ENCODE data around the gene SETD3.
"Not testable (repeated sequence)": the region's sequence is repeated elsewhere in the genome, so short reads cannot be mapped to it uniquely, and the experiment has no call there.

The SETD3 gene

DNA sequence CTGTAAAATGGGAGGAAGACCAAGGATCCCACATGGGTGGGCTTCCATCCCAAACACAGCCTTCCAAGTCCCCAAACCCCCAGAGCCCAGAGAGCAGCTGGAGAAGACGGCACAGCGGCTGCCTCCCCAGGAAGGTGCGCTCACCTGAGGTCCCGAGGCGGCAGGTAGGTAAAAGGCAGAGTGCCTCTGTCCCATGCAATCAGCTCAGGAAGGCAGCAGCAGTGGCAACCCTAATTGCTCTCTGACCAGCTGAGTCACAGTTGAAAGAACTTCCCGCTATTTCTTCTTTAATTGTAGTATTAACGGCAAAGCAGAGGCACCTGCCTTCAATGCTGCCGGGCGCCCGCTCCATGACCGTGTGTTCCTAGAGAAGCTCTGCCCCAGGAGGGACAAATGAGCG lies 117.6 kb downstream of the SETD3 start:
- DNase-seq (ENCODE audit: low read depth in 2 of 2, low spot score in 1 of 2), result no peak

DNA sequence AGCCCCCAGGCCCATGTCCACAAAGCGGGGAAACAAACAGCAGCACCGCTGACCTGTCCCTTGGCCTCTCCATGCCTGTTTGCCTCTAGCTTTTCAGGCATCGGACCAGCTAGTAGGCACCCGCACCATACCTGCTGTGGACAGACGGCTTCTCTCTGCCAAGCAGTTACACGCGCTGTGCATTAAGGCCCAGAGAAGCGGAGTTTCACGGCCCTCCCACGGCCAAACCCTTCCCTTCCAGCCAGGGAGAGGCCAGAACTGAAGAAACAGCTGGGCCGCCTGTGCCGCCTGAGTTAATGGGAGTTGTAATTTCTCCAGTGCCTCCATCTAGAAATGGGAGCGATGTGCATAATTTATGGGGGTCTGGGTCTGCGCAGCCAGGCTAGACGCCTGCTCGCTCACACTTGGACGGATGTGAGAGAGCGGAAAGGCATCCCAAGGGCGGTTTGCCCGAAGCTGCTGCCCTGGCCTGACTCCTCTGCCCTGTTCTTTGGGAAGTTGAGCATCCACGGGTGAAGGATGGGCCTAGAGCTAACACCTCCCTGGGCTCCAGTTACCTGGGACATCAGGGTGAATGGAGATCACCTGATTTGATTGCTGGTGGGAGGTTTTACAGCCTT lies 119.0 kb downstream of the SETD3 start:
- DNase-seq (ENCODE audit: low read depth in 2 of 2, low spot score in 1 of 2), result no peak

DNA sequence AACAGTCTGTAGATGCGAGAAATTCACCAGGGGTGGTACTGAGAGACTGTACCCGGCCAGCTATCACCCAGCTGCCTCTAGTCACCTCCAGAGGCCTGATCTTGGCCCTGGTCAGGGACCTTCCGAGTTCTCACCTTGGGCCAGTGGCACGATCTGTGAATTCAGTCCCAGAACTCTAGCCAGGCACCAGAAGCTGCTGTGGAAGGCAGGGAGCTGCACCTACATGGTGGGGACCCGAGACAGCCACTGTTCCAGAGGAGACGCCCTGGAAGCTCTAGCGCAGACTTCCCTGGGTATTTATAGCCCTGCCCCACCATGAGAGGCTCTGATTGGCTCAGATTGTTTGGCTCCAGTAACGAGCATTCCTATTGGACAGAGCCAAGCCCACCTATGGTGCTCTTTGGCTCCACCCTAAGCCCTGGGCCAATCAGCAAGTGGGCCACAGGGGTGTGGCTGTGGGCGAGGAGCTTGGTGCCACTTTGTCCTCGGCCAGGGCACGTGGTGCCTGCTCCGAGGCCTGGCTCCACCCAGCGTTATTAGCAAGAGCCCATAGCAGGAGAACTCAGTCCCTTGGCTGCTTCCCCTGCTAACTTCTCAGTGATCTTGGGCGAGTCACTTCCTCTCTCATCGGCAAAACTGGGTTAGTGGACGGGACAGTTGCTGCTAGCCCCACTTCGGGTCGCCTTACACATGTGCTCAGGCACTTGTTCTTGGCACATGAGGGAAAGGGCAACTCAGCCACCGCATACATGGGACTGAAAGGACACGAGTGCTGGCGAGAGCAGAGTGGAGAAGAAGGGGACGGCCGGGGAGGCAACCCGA lies 119.7 kb downstream of the SETD3 start:
- no peak for DNase-seq (ENCODE audit: low read depth in 2 of 2, low spot score in 1 of 2)

DNA sequence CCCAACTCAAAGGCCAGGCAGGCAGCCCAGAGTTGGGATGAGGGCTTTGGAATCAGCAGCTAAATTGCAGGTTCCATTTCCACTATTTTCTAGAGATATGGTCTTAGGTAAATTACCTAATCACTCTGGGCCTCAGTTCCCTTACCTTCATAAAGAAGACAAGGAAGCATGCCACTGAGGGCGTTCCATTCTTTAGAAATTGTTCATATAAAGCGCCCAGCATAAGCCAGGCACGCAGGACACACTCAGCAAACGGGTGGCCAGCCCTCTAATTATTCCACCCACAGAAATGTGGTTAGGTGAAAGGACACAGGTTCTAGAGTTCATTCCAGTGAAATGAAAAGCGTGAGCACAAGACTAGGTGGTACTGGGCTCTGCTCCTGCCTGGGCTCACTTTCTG lies 120.8 kb downstream of the SETD3 start:
- no peak for DNase-seq (ENCODE audit: low read depth in 2 of 2, low spot score in 1 of 2)

DNA sequence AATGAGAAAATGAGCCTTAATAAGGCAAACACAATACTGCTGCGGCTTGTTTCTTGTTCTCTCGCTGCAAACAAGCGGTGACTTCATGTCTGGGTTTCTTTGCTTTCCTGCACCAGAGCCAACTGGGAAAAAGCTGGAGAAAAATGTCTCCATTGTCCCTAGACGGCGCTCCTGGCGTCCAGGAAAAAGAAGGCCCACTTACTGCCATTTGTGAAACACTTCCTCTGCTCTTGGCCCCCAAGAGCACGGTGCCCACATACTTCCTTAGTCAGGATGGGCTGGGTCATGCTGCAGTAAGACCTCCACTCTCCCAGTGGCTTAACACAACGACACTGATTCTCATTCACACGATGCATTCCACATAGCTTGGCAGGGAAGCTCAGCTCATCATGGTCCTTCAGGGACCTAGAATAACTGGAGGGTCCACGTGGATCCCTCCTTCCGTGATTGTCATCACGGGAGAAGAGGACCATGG lies 122.7 kb downstream of the SETD3 start:
- no peak for DNase-seq (ENCODE audit: low read depth in 2 of 2, low spot score in 1 of 2)

DNA sequence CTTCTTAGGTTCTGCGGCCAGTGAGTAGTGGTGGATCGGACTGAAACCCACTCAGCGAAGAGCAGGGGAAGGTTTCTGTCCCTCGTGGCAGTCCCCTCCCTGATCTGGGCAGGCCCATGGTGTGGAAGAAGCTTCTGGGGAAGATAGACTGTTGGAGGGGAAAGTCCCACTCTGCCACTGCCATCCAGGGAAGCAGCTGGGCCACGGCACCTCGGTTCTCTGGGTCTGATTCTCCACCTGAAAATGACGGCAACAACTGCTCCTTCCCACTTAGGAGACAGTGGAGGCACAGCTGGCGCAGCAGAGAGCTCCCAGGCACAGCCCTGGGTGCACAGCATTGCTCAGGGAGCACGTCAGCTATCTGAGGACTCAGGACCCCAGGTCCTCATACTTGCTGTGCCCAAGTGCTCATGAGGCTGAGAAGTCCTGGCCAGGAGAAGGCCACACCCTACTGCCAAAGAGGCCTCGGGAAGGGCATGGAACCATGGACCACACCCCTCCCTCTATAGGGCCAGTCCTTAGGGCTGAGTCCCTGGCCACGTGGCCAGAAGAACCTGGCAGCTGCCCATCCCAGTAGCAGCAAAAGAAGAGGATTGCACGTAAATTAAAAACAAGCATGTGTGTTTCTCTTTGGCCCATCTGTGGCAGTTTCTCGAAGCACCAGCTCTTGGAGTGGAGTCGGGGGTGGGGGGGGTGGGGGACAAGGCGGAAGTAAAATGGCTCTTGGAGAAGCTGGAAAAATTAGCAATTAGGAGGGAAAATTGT lies 123.3 kb downstream of the SETD3 start:
- DNase-seq (ENCODE audit: low read depth in 2 of 2, low spot score in 1 of 2), result no peak

DNA sequence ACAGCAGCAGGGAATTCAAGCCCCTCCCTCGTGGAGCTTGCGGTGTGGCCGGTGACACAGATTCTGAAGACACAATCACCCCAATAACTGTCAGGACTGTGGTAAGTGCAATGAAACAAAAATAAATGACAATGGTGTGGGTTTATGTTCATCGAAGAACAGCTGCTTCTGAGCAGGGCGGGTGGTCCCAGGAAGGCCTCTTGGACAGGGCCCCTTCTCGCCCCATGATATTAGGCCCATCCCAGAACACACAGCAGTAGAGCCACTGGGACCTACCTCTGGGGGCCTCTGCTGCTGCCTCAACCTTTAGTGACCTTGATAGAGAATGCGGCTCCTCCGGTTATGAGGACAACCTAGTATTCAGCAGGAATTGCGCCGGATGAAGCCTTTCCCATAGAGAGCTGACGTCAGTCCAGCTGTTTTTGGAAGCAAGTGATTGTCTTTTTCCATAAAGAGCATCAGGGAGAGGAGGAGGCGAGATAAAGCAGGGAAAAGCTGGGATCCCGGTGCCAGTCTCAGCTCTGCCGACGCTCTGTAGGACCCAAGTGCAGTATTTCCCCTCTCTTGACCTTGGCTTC lies 124.5 kb downstream of the SETD3 start:
- DNase-seq (ENCODE audit: low read depth in 2 of 2, low spot score in 1 of 2), result no peak

DNA sequence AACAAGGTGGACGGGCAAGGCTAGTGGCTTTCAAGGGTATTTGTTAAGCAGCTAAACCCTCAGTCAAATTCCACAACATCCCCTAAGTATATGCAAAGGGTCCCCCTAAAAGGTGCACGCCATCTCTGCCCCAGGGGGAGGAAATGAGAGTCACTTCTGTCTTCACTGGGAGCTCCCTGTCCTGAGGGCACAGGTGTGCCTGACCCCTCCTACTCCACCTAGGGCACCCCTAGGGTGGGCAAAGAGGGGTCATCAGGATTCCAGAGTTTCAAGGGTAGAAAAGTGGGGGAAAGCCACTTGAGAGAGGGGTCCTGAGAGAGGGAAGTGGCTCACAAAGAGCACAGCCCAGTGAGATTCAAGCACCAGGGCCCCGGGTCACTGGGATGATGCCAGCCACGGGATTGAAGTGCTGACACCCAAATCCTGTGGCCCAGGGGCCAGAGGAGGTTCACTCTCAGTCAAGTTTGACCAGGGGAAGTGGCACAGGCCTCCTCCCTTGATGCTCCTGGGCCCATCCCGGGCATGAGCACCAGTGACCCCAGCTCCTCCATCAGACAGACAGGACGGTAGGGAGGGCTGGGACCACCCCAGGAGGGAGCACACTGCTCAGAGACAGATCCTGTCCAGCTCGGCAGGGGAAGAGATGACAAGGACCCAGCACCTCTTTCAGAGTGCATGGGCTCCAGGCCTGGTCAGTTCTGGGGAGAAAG lies 126.3 kb downstream of the SETD3 start:
- no peak for DNase-seq (ENCODE audit: low read depth in 2 of 2, low spot score in 1 of 2)

DNA sequence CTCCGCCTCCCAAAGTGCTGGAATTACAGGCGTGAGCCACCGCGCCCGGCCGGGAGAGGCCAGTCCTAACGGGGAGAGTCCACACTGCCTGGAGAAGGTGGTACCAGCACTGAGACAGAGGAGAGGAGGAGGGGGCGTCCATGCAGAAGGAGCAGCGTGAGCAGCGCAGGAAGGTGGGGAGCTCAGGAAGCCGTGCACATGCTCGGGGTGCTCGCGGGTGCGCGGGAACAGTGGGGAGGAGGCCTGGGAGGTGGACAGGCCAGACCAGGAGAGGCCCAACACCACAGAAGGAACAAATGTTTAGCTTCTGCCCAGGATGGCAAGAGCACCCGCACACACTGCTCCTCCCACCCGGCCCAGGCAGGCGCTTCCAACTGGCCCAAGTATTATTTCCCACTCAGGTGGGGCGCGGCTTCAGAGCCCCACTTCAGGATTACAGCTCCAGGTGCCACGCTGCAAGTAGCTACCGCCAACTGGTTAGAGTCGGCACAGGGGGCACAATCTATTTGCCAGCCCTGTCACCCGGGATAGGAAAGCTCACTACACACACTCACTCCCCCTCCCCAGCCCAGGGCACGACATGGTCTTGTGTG lies 127.9 kb downstream of the SETD3 start:
- no peak for DNase-seq (ENCODE audit: low read depth in 2 of 2, low spot score in 1 of 2)

DNA sequence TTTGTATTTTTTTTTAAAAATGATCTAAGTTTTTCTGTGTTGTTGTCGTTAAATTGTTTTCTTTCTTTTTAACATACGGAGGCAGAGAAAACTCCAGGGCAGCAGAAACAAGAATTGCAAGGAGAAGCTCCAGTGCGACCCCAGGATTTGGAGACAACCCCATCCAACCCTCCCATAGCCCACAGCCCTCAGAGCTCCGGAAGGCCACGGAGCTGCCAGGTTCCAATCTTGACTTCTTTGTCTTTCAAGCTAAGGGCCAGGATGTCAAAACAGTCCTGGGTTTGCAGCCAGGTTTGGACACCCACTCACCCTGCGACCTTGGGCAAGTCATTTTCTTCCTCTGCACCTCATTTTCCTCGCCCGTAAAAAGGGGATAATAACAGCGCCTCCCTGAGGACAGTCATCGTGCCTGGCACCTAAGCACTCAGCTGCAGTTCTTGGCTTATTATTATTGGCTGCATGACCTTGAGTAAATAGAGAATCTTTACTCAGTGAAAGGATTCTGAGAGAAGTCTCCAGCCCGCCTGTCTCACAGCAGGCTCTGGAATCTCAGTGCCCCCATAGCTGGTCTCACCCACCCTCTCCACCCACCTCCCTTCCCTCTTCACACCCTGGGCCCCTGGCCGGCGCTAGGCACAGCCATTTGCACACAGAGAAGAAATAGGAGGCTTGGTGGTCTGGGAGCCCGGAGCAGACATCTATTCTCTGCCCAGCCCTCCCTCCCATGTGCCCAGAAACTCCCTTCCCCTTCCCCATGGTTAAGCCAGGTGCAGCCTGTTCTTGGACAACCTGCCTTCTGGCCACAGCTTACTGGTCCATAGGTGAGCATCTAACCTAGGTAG lies 129.3 kb downstream of the SETD3 start:
- DNase-seq (ENCODE audit: low read depth in 2 of 2, low spot score in 1 of 2), result no peak

DNA sequence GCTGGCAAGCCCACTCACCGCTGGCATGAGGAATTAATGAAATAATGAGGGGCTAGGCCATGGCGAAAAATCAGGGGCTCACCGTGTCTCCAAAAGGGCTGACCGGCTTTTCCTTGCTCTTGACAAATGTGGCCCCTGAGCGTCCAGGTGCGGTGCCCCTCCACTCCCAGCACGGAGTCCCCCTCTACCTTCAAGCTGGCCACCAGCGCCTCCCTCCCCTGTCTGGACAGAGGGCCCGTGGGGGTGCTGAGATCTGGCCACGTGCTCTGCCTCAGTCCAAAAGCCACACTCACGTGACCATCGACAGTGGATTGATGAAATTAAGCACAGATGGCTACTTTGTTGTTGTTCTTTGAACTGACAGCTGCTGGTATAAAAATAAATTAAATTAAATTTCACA lies 129.9 kb downstream of the SETD3 start:
- DNase-seq (ENCODE audit: low read depth in 2 of 2, low spot score in 1 of 2), result no peak

DNA sequence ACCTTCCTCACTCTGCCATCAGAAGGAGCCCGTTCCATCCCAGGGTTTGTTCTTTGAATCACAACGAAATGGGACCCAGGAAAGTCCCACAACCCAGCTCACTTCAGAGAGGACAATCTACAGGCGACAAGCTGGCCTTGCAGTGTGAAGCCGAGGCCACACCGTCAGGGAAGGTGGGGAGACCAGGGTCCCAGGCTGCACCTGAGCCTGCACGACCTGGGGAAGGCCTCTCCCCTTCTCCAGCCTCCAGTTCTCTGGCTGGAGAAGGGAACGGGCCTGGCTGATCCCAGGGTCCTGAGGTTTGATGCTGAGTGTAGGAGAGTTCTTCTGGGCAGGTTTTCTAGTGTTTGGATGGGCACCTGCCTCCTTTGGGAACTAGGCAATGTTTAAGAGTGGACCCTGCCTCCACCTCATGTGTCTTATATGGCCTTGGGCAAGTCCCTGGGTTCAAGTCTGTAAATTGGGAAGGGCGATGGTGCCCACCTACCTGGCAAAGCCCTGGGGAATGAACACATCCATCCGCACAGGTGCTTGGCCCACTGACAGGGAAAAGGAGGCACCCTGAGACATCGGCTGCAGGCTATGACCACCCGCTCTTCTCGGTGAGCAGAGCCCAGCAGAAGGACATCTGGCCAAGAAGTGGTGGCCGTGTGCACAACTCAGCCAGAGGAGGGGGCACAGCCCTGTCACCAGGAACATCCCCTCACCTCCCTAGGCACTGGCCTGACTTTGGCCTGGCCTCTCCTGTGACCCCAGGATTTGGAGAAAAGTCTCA lies 130.8 kb downstream of the SETD3 start:
- no peak for DNase-seq (ENCODE audit: low read depth in 2 of 2, low spot score in 1 of 2)

DNA sequence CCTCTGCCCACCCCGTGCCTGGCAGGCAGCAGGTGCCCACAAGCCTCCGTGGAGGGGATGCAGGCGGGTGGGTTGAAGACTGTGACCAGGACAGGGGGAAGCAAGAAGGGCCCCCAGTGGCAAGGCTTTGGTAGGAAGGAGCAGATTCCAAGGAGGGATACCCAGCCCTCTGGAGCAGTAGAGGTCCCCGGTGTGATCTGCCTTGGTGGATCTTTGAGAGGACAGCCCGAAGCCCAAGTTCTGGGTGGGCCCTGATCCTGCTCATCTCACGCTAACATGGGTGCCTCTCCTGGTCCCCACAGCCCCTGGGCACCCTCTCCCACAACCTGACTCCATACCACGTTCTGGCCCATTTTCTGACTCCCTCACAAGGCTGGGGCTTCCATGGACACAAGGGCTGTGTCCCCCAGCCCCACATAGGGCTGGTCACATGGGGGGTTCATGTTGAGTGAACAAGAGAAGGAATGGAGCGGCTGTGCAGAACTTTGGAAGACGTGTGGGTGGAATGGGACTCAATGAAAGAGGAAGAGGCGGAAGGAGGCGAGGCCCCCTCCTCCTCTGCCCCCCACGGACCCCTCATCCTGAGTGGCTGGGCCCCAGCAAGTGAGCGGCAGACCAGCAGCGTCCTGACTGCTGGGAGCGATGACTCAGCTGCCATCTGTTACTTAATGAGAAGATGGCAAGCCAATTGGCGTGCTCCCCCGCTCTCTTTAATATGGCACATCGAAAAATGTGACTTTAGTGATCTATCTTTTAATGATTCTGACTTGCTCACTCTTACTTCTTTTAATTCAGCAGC lies 131.6 kb downstream of the SETD3 start:
- no peak for DNase-seq (ENCODE audit: low read depth in 2 of 2, low spot score in 1 of 2)

DNA sequence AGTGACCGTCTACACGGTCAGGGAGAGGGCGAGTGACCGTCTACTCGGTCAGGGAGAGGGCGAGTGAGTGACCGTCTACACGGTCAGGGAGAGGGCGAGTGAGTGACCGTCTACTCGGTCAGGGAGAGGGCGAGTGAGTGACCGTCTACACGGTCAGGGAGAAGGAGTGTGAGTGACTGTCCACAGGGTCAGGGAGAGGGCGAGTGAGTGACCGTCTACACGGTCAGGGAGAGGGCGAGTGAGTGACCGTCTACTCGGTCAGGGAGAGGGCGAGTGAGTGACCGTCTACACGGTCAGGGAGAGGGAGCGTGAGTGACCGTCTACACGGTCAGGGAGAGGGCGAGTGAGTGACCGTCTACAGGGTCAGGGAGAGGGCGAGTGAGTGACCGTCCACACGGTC lies 132.4 kb downstream of the SETD3 start:
- DNase-seq (ENCODE audit: low read depth in 2 of 2, low spot score in 1 of 2), result not testable (repeated sequence)

All from stimulated activated CD8-positive, alpha-beta memory T cell treated with anti-CD3 and anti-CD28 coated beads, Interleukin-4, amount 100 ng/mL, for 1 hour (primary cell).